ENCODE data around the gene HAGHL. TPM values are rescaled to one million over a fixed set of nuclear protein-coding genes. Genes with fewer than 3 reads are reported as not detected.

HAGHL gene
- total and polyA plus RNA-seq, 2 of the 8 experiments (the other 6 are each of a cell fraction or from before 2014, with no cell fraction given) = 26.6 to 26.9 TPM

GRCh38 chr16:710500-711075 is 16.3 kb upstream of the HAGHL start:
- Histone ChIP-seq H3K14ac (ENCODE audit: insufficient read length) (no peak overlapping the region), H3K4me2 (ENCODE audit: insufficient read depth in 1 of 2, low read depth in 2 of 2, low read length in 2 of 2) (no peak overlapping the region), H3K4ac (replicated peaks; ENCODE audit: insufficient read length, low read depth, low read length) (no peak overlapping the region), H2AFZ (ENCODE audit: low read length) (no peak overlapping the region), H4K91ac (replicated peaks; ENCODE audit: insufficient read length, low read length) (no peak overlapping the region), H3K27ac (ENCODE audit: low read depth, low read length) (no peak overlapping the region), H3K18ac (ENCODE audit: extremely low read depth, low read length) (no peak overlapping the region), H3K56ac (replicated peaks; ENCODE audit: insufficient read length, low read depth, low read length) (no peak overlapping the region), H2BK20ac (ENCODE audit: low read length) (no peak overlapping the region), H3K9ac (replicated peaks in 1 of 4; ENCODE audit: extremely low read depth in 1 of 4, low read depth in 3 of 4, low read length in 3 of 4) (no peak overlapping the region), H2BK12ac (ENCODE audit: low read depth, low read length) (no peak overlapping the region), H3K4me1 (replicated peaks in 1 of 4; ENCODE audit: control insufficient read depth in 3 of 4, insufficient read depth in 4 of 4, low read length in 3 of 4) (peaks cover 0 to 8% (median 5%) of the 10 kb centered on the region in 4 experiments; a peak in 3 of 7 replicates), H3K27me3 (replicated peaks in 1 of 4; ENCODE audit: control insufficient read depth in 3 of 4, extremely low read depth in 1 of 4, insufficient read depth in 3 of 4, low read length in 3 of 4) (peaks cover 20 to 66% (median 48%) of the 10 kb centered on the region in 4 experiments), H3K36me3 (ENCODE audit: control insufficient read depth in 2 of 4, insufficient read depth in 4 of 4, low read length in 3 of 4) (no peaks in the 10 kb centered on the region), H2AK5ac (ENCODE audit: low read depth, low read length) (no peak overlapping the region), H3K9me3 (ENCODE audit: insufficient read depth in 2 of 2, low read depth in 1 of 2, low read length in 1 of 2) (no peaks in the 10 kb centered on the region), H3K23ac (ENCODE audit: insufficient read length) (no peak overlapping the region), H3K79me2 (ENCODE audit: control insufficient read depth in 1 of 2, insufficient read depth in 2 of 2, low read length in 2 of 2) (no peaks in the 10 kb centered on the region), H2BK120ac (replicated peaks; ENCODE audit: low read depth, low read length) (no peak overlapping the region), H4K8ac (ENCODE audit: extremely low read depth, insufficient read depth, low read length) (peak overlapping the region; percentile 51), H3K79me1 (ENCODE audit: low read depth, low read length) (no peaks in the 10 kb centered on the region), H4K5ac (ENCODE audit: insufficient read length, low read depth, low read length) (no peak overlapping the region), H2BK5ac (ENCODE audit: low read depth, low read length) (no peak overlapping the region), H3K4me3 (ENCODE audit: extremely low read depth in 1 of 4, insufficient read depth in 2 of 4, low read depth in 3 of 4, low read length in 4 of 4) (no peak overlapping the region), H4K20me1 (replicated peaks in 1 of 2; ENCODE audit: control insufficient read depth in 1 of 2, insufficient read depth in 2 of 2, low read length in 2 of 2) (peaks cover 3 to 8% of the 10 kb centered on the region in 2 experiments), H2BK15ac (ENCODE audit: low read length) (peak overlapping the region; percentile 61; the same call in 1 of the 2 replicates), H3K23me2 (ENCODE audit: low read depth, low read length) (peaks cover 16% of the 10 kb centered on the region; the same call in 1 of the 2 replicates)
- DNase-seq (ENCODE audit: low read depth in 1 of 2, low spot score in 2 of 2) (no peak), FAIRE-seq (no peak)
- POLR2A ChIA-PET (ENCODE audit: partially characterized antibody) = interaction anchor here (1.1 to 20.9 kb wide), 5 partner anchors 9 to 91 kb away, joined by 4 to 353 read pairs (median 5); partner anchors contain the start of genes ANTKMT, CCDC78 and HAGHL
- 88% methylated on average over 20 of the region's 21 CpGs; no CpG with 5 or more reads in 1 of the 2 experiments for WGBS, 2 experiments (ENCODE audit: extremely low coverage in 1 of 2, insufficient coverage in 1 of 2, insufficient read length in 1 of 2, insufficient replicate concordance in 2 of 2, low coverage in 1 of 2, low lambda C conversion rate in 2 of 2, missing lambda C conversion rate in 1 of 2)
- CTCF ChIA-PET (ENCODE audit: partially characterized antibody) = interaction anchor here (0.8 to 33.4 kb wide), 12 partner anchors 8 to 393 kb away, joined by 3 to 977 read pairs (median 4); partner anchors contain the start of genes ANTKMT, CCDC78, CHTF18 and CIAO3
- TF ChIP-seq EZH2 (IDR thresholded peaks at IDR 0.05; ENCODE audit: low read depth, low read length, severe bottlenecking) (no peak), CTBP2 (IDR thresholded peaks at IDR 0.05; ENCODE audit: borderline replicate concordance, insufficient read depth, insufficient read length, low read length) (no peak), RAD21 (IDR thresholded peaks at IDR 0.05 in 1 of 2, conservative IDR thresholded peaks at IDR 0.05 in 1 of 2; ENCODE audit: low read depth in 2 of 2, low read length in 2 of 2) (no peak), SRF (IDR thresholded peaks at IDR 0.05; ENCODE audit: low read depth, low read length) (no peak), KDM4A (IDR thresholded peaks at IDR 0.05; ENCODE audit: low read depth, low read length, severe bottlenecking) (no peak), SP2 (IDR thresholded peaks at IDR 0.05; ENCODE audit: low read length) (no peak), BRCA1 (IDR thresholded peaks at IDR 0.05; ENCODE audit: low read depth, low read length) (no peak), EGR1 (IDR thresholded peaks at IDR 0.05; ENCODE audit: borderline replicate concordance, low read depth, low read length) (no peak), CHD1 (IDR thresholded peaks at IDR 0.05; ENCODE audit: low read depth, low read length) (no peak), CREB1 (IDR thresholded peaks at IDR 0.05) (no peak), BACH1 (IDR thresholded peaks at IDR 0.05; ENCODE audit: low read length) (no peak)
- TF ChIP-seq, protein P1, sequence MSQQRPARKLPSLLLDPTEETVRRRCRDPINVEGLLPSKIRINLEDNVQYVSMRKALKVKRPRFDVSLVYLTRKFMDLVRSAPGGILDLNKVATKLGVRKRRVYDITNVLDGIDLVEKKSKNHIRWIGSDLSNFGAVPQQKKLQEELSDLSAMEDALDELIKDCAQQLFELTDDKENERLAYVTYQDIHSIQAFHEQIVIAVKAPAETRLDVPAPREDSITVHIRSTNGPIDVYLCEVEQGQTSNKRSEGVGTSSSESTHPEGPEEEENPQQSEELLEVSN (IDR thresholded peaks at IDR 0.05) = no peak

Measured in H1 (cell line).